HEK293 (cell line): ENCODE data around the gene DNM1L.

Experiments
- CTCF ChIA-PET: fragments of 350-600 bp; formaldehyde crosslinking; extraction: SDS; loops from one replicate; lab custom pipeline; 2021; ENCODE audit warnings: antibody characterized with exemption; lab: Yijun Ruan, JAX
- POLR2A ChIA-PET: fragments of 300-600 bp; formaldehyde crosslinking; extraction: SDS; loops from one replicate; lab custom pipeline; 2020; ENCODE audit warnings: antibody characterized with exemption, inconsistent platforms; lab: Yijun Ruan, JAX
- H3K27ac ChIP-seq: fragments of 200-500 bp; sonication (Bioruptor generic); 2 replicates; pipeline ENCODE4 v1.5.1; 2014; ENCODE audit warnings: low read depth, low read length, control low read depth, inconsistent platforms; ENCODE audit errors: extremely low read depth
- H3K36me3 ChIP-seq, 2 experiments: fragments of 200-500 bp in 1 of 2; sonication (Bioruptor generic) in 1 of 2; 1 replicate in 1 of 2; 2 replicates in 1 of 2; pipeline ENCODE4 v1.5.1; 2014 to 2017; ENCODE audit warnings: inconsistent platforms in 2 of 2, low read length in 2 of 2; ENCODE audit not compliant: control insufficient read depth in 2 of 2, insufficient read depth in 1 of 2
- H3K4me1 ChIP-seq: fragments of 200-500 bp; sonication (Bioruptor generic); 2 replicates; pipeline ENCODE4 v1.5.1; 2014; ENCODE audit warnings: mild to moderate bottlenecking, low read length, inconsistent platforms; ENCODE audit not compliant: control insufficient read depth, insufficient read depth
- H3K4me3 ChIP-seq: 2 replicates; pipeline ENCODE4 v1.5.1; 2011; ENCODE audit warnings: low read depth, mild to moderate bottlenecking, control low read depth, low read length, moderate library complexity
- H3K9me3 ChIP-seq: fragments of 200-500 bp; sonication (Bioruptor generic); 2 replicates; pipeline ENCODE4 v1.5.1; 2014; ENCODE audit warnings: low read depth, low read length, inconsistent platforms; ENCODE audit not compliant: control insufficient read depth, insufficient read depth
- PBX3 ChIP-seq: sonication (generic); formaldehyde crosslinking; IDR thresholded peaks from 2 replicates; pipeline ENCODE4 v1.8.1; 2022; ENCODE audit warnings: mild to moderate bottlenecking, moderate library complexity, missing genetic modification reagents
- PRDM2 ChIP-seq: fragments of 450-650 bp; formaldehyde crosslinking; IDR thresholded peaks from 2 replicates; pipeline ENCODE4 v1.5.1; 2016; ENCODE audit warnings: missing biosample characterization, missing genetic modification characterization, borderline replicate concordance
- ZNF404 ChIP-seq: fragments of 450-650 bp; formaldehyde crosslinking; IDR thresholded peaks from 2 replicates; pipeline ENCODE4 v1.5.1; 2017; ENCODE audit warnings: missing biosample characterization, missing genetic modification characterization
- ZNF488 ChIP-seq: fragments of 450-650 bp; formaldehyde crosslinking; IDR thresholded peaks from 2 replicates; pipeline ENCODE4 v1.5.1; 2016; ENCODE audit warnings: missing biosample characterization, missing genetic modification characterization
- ZNF645 ChIP-seq: fragments of 450-650 bp; formaldehyde crosslinking; IDR thresholded peaks from 2 replicates; pipeline ENCODE4; 2016; ENCODE audit warnings: missing biosample characterization, missing genetic modification characterization
- ZNF791 ChIP-seq: fragments of 450-650 bp; formaldehyde crosslinking; IDR thresholded peaks from 2 replicates; pipeline ENCODE4 v1.5.1; 2016; ENCODE audit warnings: missing biosample characterization, missing genetic modification characterization

The DNM1L gene

GRCh38 chr12:32680787-32681186 lies 1.7 kb downstream of the DNM1L start (continued):
- no peak for TF ChIP-seq PRDM2 (tag by site-specific recombination)

GRCh38 chr12:32681272-32681671 lies 2.2 kb downstream of the DNM1L start:
- Histone ChIP-seq H3K4me3 (no peak overlapping the region), H3K36me3 (peaks cover 8 to 22% of the 10 kb centered on the region in 2 experiments), H3K4me1 (peaks cover 6% of the 10 kb centered on the region; the same call in 1 of the 2 replicates), H3K27ac (no peak overlapping the region), H3K9me3 (no peaks in the 10 kb centered on the region)
- ChIA-PET CTCF (interaction anchor here (0.6 to 0.7 kb wide), 2 partner anchors 56 to 1310 kb away, joined by 3 read pairs; no protein-coding TSS in a partner anchor), POLR2A (interaction anchor here (0.6 kb wide), 1 partner anchor 22 kb away, joined by 3 read pairs; no protein-coding TSS in a partner anchor)
- TF ChIP-seq ZNF404 (tag by site-specific recombination), result no peak
- no peak for TF ChIP-seq ZNF791
- no peak for TF ChIP-seq PBX3
- no peak for TF ChIP-seq ZNF645 (tag by site-specific recombination)
- TF ChIP-seq PRDM2 (tag by site-specific recombination), result no peak
- TF ChIP-seq ZNF488 (tag by site-specific recombination), result no peak
